ENCODE results near the gene BIRC5.
"Not testable (repeated sequence)": the region's sequence is repeated elsewhere in the genome, so short reads cannot be mapped to it uniquely, and the experiment has no call there.

Gene BIRC5

GRCh38 chr17:78225088-78225865 lies 11.2 kb downstream of the BIRC5 start:
- DNase-seq (ENCODE audit: low read depth) = no peak

GRCh38 chr17:78226055-78226758 lies 12.2 kb downstream of the BIRC5 start:
- peak; percentile 27 for DNase-seq (ENCODE audit: low read depth)

- DNase-seq (ENCODE audit: low read depth) = no peak
These were observed 12.9 kb downstream of the BIRC5 start for GRCh38 chr17:78226759-78227454.

GRCh38 chr17:78227455-78227916 lies 13.4 kb downstream of the BIRC5 start:
- DNase-seq (ENCODE audit: low read depth) = peak; percentile 47

- DNase-seq (ENCODE audit: low read depth) = no peak
These were observed 14.1 kb downstream of the BIRC5 start for GRCh38 chr17:78228176-78228575.

- DNase-seq (ENCODE audit: low read depth) = no peak
These were observed 16.4 kb downstream of the BIRC5 start for GRCh38 chr17:78230252-78230962.

GRCh38 chr17:78230996-78231935 lies 17.2 kb downstream of the BIRC5 start, which contains the start of gene TMEM235:
TMEM235 (plus strand) TSS chr17:78231631; CDS start chr17:78232024, 393 bp downstream.
- DNase-seq (ENCODE audit: low read depth) = no peak

GRCh38 chr17:78231991-78232858 lies 18.2 kb downstream of the BIRC5 start:
- DNase-seq (ENCODE audit: low read depth) = no peak

- DNase-seq (ENCODE audit: low read depth) = no peak
These were observed 18.8 kb downstream of the BIRC5 start for GRCh38 chr17:78232859-78233173.

- no peak for DNase-seq (ENCODE audit: low read depth)
These were observed 19.6 kb downstream of the BIRC5 start for GRCh38 chr17:78233678-78234077.

- DNase-seq (ENCODE audit: low read depth) = no peak
These were observed 20.3 kb downstream of the BIRC5 start for GRCh38 chr17:78234261-78234865.

- DNase-seq (ENCODE audit: low read depth) = not testable (repeated sequence)
These were observed 21.0 kb downstream of the BIRC5 start for GRCh38 chr17:78235022-78235421.

- no peak for DNase-seq (ENCODE audit: low read depth)
These were observed 21.8 kb downstream of the BIRC5 start for GRCh38 chr17:78235885-78236284.

GRCh38 chr17:78236362-78237127 lies 22.5 kb downstream of the BIRC5 start:
- no peak for DNase-seq (ENCODE audit: low read depth)

- no peak for DNase-seq (ENCODE audit: low read depth)
These were observed 23.5 kb downstream of the BIRC5 start for GRCh38 chr17:78237401-78238012.

GRCh38 chr17:78238823-78239488 lies 24.9 kb downstream of the BIRC5 start:
- no peak for DNase-seq (ENCODE audit: low read depth)

GRCh38 chr17:78239489-78239931 lies 25.5 kb downstream of the BIRC5 start:
- no peak for DNase-seq (ENCODE audit: low read depth)

Data from ELR (cell line).